CD4-positive, alpha-beta T cell (primary cell): ENCODE data around the gene ZFAND6. TPM values are rescaled to one million over a fixed set of nuclear protein-coding genes. Genes with fewer than 3 reads are reported as not detected.

Experiments used
- ATAC-seq: fragments of 200-7000 bp; cut with Tn5 transposase; one replicate; pipeline ENCODE4 v1.10.0; 2022; ENCODE audit warnings: mild to moderate bottlenecking; ENCODE audit not compliant: poor library complexity
- CTCF ChIA-PET: fragments of 350-600 bp; sonication (Branson Sonifier 250); formaldehyde crosslinking; loops from one replicate; lab custom pipeline; 2021; ENCODE audit warnings: antibody characterized with exemption, inconsistent platforms; lab: Charles Lee
- POLR2A ChIA-PET: fragments of 350-600 bp; sonication (Branson Sonifier 250); formaldehyde crosslinking; loops from one replicate; lab custom pipeline; 2021; ENCODE audit warnings: antibody characterized with exemption, inconsistent platforms; lab: Charles Lee
- DNase-seq, 14 experiments: peaks; one replicate each; pipeline ENCODE4 v3.0.0-alpha.2; 2013 to 2020; ENCODE audit warnings: mixed read lengths in 2 of 14
- H3K27ac ChIP-seq, 2 donors: one replicate each; pipeline versions ENCODE4 v1.5.1 to v1.7.0; 2013; ENCODE audit warnings: low read length in 2 of 2, low read depth in 1 of 2, mild to moderate bottlenecking in 1 of 2
- H3K27me3 ChIP-seq, 2 experiments: 1 replicate in 1 of 2; 2 replicates in 1 of 2; pipeline versions ENCODE4 v1.6.1 to v1.7.0; 2013; ENCODE audit warnings: low read length in 2 of 2, control low read depth in 1 of 2, mild to moderate bottlenecking in 1 of 2, moderate library complexity in 1 of 2; ENCODE audit not compliant: insufficient read depth in 2 of 2, control insufficient read depth in 1 of 2
- H3K36me3 ChIP-seq: one replicate; pipeline ENCODE4 v1.6.1; 2013; ENCODE audit warnings: low read length, control low read depth; ENCODE audit not compliant: insufficient read depth
- H3K4me1 ChIP-seq: one replicate; pipeline ENCODE4 v1.6.1; 2013; ENCODE audit warnings: low read length, control low read depth; ENCODE audit not compliant: insufficient read depth
- H3K4me3 ChIP-seq: one replicate; pipeline ENCODE4 v1.5.1; 2013; ENCODE audit warnings: mild to moderate bottlenecking, low read length, moderate library complexity
- H3K9me3 ChIP-seq, 2 experiments: 1 replicate in 1 of 2; 2 replicates in 1 of 2; pipeline versions ENCODE4 v1.6.1 to v1.7.0; 2013; ENCODE audit warnings: low read length in 2 of 2, mild to moderate bottlenecking in 2 of 2, control low read depth in 1 of 2, moderate library complexity in 1 of 2; ENCODE audit not compliant: control insufficient read depth in 1 of 2, insufficient read depth in 1 of 2
- H3K27ac Mint-ChIP-seq: one replicate; pipeline ENCODE4 v1.8.0; 2020; ENCODE audit warnings: mixed read lengths
- H3K27me3 Mint-ChIP-seq: one replicate; pipeline ENCODE4 v1.8.0; 2021; ENCODE audit warnings: mixed read lengths
- H3K36me3 Mint-ChIP-seq: one replicate; pipeline ENCODE4 v1.8.0; 2021; ENCODE audit warnings: low read depth, mixed read lengths
- H3K4me1 Mint-ChIP-seq: one replicate; pipeline ENCODE4 v1.8.0; 2021; ENCODE audit warnings: low read depth, mixed read lengths
- H3K4me3 Mint-ChIP-seq: one replicate; pipeline ENCODE4 v1.8.0; 2020; ENCODE audit warnings: mild to moderate bottlenecking, mixed read lengths
- H3K9me3 Mint-ChIP-seq: one replicate; pipeline ENCODE4 v1.8.0; 2020; ENCODE audit warnings: mixed read lengths
- CTCF ChIP-seq: fragments of 200-600 bp; IDR thresholded peaks from one replicate; pipeline ENCODE4 v1.8.0; 2022; ENCODE audit warnings: antibody characterized with exemption, mild to moderate bottlenecking
- intact Hi-C, 2 experiments: fragments of 100-400 bp; cut with DNase I in 1 of 2; cut with micrococcal nuclease in 1 of 2; formaldehyde crosslinking; loops; one replicate each; pipeline versions ENCODE4 v1.15.1 to v1.9.0; 2023 to 2025; cut with DNase I, micrococcal nuclease
- total RNA-seq, 174 experiments: library from RNA in 2 of 174; stranded (reverse) in 2 of 174; gene quantifications; one replicate each; pipeline ENCODE4 v1.2.3 and lab custom pipeline; 2021 to 2026

ZFAND6 gene
- total RNA-seq, 2 experiments from 2014 or later, result 65.5 to 69.2 TPM

GRCh38 chr15:80095511-80095910, 36.0 kb downstream of the ZFAND6 start:
- H3K4me1 ChIP-seq, result peaks cover 3% of the 10 kb centered on the region
- no peak overlapping the region for H3K4me3 ChIP-seq
- no peaks in the 10 kb centered on the region for H3K9me3 ChIP-seq
- Mint-ChIP-seq H3K27ac (no peak overlapping the region), H3K27me3 (no peaks in the 10 kb centered on the region), H3K4me3 (no peak overlapping the region), H3K36me3 (peaks cover 20% of the 10 kb centered on the region), H3K4me1 (peaks cover 50% of the 10 kb centered on the region), H3K9me3 (no peaks in the 10 kb centered on the region)
- ChIA-PET CTCF (no interaction called here), POLR2A (no interaction called here)
- TF ChIP-seq CTCF, result no peak
- no peaks in the 10 kb centered on the region for H3K36me3 ChIP-seq
- no peak for DNase-seq
- no peak overlapping the region for H3K27ac ChIP-seq
- H3K27me3 ChIP-seq, result no peaks in the 10 kb centered on the region
- intact Hi-C loops, result no loop called here
- no peak for ATAC-seq

- H3K4me1 Mint-ChIP-seq, result peaks cover 50% of the 10 kb centered on the region
Measured at GRCh38 chr15:80095969-80096368, 36.5 kb downstream of the ZFAND6 start.

GRCh38 chr15:80098341-80098740, 38.9 kb downstream of the ZFAND6 start:
- Histone ChIP-seq H3K36me3 (no peaks in the 10 kb centered on the region), H3K4me1 (peaks cover 3% of the 10 kb centered on the region), H3K4me3 (no peak overlapping the region), H3K27me3 (no peaks in the 10 kb centered on the region), H3K27ac (no peak overlapping the region), H3K9me3 (no peaks in the 10 kb centered on the region)
- DNase-seq, result no peak
- Mint-ChIP-seq H3K36me3 (peaks cover 23% of the 10 kb centered on the region), H3K4me3 (no peak overlapping the region), H3K27me3 (no peaks in the 10 kb centered on the region), H3K27ac (no peak overlapping the region), H3K4me1 (peaks cover 59% of the 10 kb centered on the region), H3K9me3 (no peaks in the 10 kb centered on the region)
- CTCF ChIA-PET, result no interaction called here
- TF ChIP-seq CTCF, result no peak
- intact Hi-C loops, result no loop called here
- no peak for ATAC-seq
- POLR2A ChIA-PET, result interaction anchor here (0.7 kb wide), 1 partner anchor 175 kb away, joined by 3 read pairs; no protein-coding TSS in a partner anchor

More at GRCh38 chr15:80095969-80096368, 36.5 kb downstream of the ZFAND6 start:
- TF ChIP-seq CTCF, result no peak
- peaks cover 3% of the 10 kb centered on the region for H3K4me1 ChIP-seq
- ATAC-seq, result no peak
- H3K27me3 Mint-ChIP-seq, result no peaks in the 10 kb centered on the region
- H3K4me3 Mint-ChIP-seq, result no peak overlapping the region
- DNase-seq, result no peak
- peaks cover 20% of the 10 kb centered on the region for H3K36me3 Mint-ChIP-seq
- ChIA-PET CTCF (no interaction called here), POLR2A (no interaction called here)
- no peaks in the 10 kb centered on the region for H3K9me3 Mint-ChIP-seq
- H3K4me3 ChIP-seq, result no peak overlapping the region
- no peak overlapping the region for H3K27ac Mint-ChIP-seq
- no peaks in the 10 kb centered on the region for H3K27me3 ChIP-seq
- no peaks in the 10 kb centered on the region for H3K36me3 ChIP-seq
- no peaks in the 10 kb centered on the region for H3K9me3 ChIP-seq
- intact Hi-C loops, result no loop called here
- H3K27ac ChIP-seq, result no peak overlapping the region
